Measurements from ENCODE around the gene IER3.

GRCh38 chr6:30740540-30740870 lies 3.8 kb downstream of the IER3 start:
- TF ChIP-seq POLR2A (IDR thresholded peaks at IDR 0.05; ENCODE audit: low read length), result peak; percentile 4
- TF ChIP-seq GATA1 (IDR thresholded peaks at IDR 0.05; ENCODE audit: low read depth, low read length), result no peak

All from erythroblast (primary cell).